HG03135 (cell line): Measurements from ENCODE around the gene KRABD2.
"Not testable (repeated sequence)": the region's sequence is repeated elsewhere in the genome, so short reads cannot be mapped to it uniquely, and the experiment has no call there.

Experiments
- ATAC-seq: cut with Tn5 transposase; IDR thresholded peaks from one replicate; pipeline ENCODE4 v1.9.1; 2021; ENCODE audit warnings: mild to moderate bottlenecking, moderate library complexity; ENCODE audit not compliant: unreplicated experiment

KRABD2 gene

DNA sequence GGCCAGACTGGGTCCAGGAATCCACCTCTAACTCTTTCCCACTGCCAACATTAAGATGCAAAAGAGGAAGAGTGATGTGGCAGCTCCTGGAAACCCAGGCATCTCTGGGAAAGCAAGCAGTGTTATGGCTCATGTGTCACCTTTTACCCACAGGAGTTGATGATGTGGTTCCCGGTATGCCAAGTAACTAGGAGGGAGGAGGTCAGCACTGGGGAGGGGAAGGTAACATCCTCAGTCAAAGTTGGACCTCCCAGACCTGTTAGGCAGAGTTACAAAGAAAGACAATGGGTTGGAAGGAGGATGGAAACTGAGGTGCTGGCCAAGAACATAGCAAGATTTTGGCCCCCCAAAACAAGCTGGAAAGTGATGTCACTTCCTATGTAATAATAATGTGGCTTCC is 11.4 kb downstream of the KRABD2 start:
- no peak for ATAC-seq

DNA sequence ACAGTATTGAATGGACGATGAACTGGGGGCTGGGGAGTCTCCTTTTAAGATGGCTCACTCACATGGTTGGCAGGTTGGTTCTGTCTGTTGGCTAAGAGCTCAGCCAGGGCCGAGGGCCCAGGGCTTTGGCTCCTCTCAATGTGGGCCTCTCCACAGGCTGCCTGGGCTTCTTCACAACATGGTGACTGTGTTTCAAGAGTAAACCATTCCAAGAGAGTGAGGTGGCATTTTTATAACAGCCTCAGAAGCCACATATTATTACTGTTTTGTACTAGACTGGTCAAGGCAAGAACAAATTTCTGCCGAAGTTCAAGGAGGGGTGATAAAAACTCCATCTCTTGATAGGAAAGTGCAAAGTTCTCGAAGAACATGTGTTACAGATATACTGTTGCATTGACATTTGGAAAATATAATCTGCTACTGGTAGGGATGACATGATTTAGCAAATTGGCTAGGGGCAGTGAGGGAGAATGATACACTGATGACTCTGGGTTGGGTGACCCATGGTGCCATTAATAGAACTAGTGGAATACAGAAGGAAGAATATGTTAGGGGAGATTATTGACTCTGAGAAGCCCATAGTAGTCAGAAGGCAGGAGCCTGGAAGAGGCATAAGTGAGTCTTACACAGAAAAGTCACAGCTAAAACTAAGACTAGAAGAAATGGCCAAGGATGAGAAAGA is 13.7 kb downstream of the KRABD2 start:
- no peak for ATAC-seq

DNA sequence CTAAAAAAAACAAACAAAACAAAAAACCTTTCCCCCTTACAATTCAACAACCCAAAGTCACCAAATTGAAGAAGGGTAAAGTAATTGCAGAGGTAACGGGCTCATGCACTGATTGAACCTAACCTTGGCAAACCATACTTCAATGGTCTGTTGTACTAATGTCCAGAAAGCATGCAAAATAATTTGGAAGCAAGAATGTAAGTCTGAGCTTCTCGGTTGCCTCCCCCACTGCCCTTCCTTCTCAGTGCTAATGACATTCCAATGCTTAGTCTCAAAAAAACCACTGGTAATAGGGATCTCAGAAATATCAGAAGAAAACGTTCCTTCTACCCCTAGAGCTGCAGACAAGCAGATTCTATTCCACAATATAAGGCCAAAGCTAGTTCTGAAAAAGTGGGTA is 15.8 kb downstream of the KRABD2 start:
- no peak for ATAC-seq

DNA sequence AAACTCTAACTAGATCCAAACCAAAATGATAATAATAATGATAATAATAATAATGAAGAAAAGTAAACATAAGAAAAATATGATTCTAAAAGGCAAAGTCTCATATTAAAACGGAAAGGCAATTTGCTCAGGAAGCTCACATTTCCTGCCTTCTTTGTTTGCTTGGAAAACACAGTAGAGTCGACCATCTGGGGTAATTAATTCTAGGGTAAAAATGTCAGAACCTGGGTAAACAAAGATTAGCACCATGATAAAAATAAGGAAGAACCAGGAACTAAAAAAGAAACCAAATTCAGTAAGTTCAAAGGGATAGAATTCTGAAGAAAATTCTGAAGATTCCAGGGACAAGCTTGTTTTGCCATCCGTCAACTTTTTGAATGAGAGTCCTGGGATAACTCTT is 16.2 kb downstream of the KRABD2 start:
- no peak for ATAC-seq

DNA sequence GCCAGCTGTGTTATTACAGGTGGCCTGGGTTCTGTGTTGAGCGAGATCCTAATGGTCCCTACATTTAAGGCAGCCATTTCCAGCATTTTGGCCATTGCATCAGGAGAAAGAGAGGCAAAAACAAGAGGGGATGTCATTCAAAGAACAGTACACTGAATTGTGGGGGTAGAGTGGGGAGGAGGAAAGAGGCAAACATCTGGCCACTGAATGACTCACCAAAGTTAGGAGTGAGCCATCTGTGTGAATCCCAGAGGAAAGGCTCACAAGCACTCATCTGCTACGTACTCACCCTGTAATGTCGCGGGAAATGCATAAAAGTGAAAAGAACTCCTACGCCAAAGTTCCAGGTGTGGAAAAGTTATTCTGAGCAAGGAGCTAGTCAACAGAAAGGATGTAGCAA is 16.7 kb downstream of the KRABD2 start:
- ATAC-seq, result no peak

DNA sequence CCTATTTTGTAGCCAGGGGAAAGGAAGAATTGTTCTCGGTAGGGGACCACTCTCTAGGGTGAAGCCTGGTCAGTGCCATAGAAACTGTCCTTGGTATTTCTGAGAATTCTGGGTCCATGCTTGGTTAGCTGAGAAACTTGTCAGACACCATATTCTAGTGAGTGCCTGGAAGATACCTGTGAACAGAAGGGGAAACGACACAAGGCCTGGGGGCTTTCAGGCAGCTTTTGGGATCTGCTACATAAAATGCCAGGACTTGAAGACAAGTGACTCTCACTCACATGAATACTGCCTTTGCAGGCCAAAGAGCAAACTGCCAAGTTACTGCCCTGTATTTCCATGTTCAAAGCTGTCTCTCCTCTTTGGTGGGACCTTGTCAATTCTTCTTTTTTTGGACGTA is 18.6 kb downstream of the KRABD2 start:
- ATAC-seq, result no peak

DNA sequence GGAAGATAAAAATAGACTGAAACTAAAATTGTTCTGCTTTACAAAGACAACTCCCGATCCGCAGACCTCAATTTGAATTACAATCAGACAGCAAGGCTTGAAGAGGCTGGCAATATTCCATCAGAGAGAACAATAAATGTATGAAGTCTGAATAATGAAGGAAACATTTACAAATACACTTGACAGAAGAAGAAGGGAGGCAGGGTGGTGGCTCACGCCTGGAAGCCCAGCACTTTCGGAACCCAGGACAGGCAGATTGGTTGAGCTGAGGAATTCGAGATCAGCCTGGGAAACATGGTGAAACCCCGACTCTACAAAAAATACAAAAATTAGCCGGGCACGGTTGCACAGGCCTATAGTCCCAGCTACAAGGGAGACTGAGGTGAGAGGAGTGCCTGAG is 22.3 kb downstream of the KRABD2 start:
- ATAC-seq, result no peak

DNA sequence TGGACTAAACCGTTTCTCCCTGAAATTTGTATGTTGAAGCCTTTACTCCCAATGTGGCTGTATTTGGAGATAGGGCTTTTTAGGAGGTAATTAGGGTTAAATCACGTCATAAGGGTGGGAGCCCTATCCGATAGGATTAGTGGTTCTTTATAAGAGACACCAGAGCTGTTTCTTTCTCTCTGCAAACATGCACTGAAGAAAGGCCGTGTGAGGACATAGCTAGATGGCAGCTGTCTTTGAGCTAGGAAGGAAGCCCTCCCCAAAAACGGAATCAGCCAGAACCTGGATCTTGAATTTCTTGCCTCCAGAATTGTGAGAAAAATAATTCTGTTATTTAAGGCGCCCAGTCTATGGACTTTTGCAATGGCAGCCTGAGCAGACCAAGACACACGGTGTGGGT is 22.8 kb downstream of the KRABD2 start:
- no peak for ATAC-seq

DNA sequence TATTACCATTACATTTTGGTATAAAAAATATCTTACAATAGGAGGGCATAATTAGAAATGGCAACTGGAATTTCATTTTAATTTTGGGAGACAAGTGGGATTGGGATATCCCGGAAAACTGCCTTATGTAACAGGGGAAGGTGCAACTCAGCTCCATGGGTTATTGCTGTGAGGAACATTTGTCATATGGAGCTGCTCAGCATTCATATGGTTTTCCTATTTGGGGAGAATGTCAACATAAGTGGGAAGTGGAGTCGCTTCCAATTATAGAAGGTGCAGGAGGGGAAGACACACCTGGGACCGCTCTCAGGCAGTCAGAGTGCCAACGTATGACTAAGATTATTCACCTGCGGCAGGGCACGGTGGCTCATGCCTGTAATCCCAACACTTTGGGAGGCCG is 26.2 kb downstream of the KRABD2 start:
- ATAC-seq, result no peak

DNA sequence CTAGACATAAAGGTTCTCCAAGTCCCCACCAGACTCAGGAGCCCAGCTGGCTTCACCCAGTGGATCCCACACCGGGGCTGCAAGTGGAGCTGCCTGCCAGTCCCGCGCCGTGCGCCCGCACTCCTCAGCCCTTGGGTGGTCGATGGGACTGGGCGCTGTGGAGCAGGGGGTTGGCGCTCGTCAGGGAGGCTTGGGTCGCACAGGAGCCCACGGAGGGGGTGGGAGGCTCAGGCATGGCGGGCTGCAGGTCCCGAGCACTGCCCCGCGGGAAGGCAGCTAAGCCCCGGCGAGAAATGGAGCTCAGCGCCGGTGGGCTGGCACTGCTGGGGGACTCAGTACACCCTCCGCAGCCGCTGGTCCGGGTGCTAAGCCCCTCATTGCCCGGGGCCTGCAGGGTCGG is 29.5 kb downstream of the KRABD2 start:
- ATAC-seq, result not testable (repeated sequence)

DNA sequence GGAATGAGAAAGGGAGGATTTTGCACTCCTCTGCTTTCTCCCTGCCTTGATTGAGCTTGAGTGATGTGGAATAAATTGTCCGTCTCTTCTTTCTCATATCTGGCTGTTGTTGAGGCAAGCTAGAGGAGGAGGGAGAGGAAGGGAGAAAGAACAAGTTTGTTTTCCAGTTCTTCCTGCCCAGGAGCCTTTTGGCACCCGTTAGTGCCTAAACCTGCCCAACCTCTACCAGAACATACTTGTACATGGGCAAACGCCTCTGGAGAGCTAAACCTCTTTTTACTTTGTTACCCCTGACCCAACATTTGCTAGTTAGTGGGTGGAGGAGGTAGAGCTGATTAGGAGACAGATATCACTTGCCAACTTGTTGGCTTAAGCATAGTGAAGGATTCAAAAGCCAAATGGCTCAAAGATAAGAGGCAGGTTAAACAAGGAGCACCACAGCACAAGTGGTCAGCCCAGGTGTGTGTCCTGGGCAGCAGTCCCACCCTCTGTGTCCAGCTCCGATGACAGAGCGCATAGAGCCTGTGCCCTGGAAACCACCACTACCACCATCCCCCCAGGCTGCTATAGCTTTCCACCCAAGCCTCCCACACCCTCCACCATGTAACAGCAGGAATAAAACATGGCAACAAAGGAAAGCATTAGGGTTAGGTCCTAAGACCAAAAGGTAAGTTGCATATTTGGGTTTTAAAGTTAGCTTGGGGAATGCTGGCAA is 30.4 kb downstream of the KRABD2 start:
- no peak for ATAC-seq

DNA sequence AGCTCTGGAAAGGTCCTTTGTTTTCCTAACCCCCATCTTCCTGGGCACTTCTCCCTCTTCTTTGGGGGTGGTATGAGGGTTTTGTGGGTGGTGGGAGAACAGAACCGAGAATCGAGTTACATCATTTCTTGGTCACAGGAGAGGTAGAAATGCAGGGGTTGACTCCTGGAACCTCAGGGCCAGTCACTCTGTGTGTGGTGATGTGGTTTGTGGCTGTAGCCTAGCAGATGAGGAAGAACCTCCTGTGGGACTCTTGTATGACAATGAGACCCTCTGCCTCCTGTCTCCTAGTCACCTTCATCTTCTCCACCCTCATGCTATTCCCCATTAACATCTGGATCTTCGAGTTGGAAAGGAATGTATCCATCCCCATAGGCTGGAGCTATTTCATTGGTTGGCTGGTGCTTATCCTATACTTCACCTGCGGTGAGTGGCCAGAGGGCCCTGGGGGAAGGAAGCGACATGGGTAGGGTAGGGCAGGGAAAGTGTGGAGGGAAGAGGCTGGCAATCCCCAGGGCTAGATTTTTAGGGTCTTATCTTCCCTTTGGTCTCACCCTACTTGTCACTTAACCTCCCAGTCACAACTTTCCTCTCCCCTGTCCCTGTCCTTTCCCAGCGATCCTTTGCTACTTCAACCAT is 31.3 kb downstream of the KRABD2 start:
- ATAC-seq, result no peak

DNA sequence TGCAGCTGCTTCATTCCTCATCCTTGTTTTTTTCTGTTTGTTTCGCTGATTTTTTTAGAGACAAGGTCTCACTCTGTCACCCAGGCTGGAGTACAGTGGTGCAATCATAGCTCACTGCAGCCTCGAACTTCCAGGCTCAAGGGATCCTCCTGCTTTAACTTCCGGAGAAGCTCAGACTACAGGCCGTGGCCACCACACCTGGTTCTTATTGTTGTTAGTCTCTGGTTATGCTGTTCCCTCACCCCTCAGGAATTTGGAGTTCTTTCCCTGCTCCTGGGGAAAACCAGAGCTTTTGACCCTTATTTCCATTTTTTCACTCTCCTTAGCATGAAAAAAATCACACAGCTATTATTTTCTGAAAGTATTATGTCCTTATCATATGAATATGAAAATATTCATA is 35.0 kb downstream of the KRABD2 start:
- no peak for ATAC-seq

DNA sequence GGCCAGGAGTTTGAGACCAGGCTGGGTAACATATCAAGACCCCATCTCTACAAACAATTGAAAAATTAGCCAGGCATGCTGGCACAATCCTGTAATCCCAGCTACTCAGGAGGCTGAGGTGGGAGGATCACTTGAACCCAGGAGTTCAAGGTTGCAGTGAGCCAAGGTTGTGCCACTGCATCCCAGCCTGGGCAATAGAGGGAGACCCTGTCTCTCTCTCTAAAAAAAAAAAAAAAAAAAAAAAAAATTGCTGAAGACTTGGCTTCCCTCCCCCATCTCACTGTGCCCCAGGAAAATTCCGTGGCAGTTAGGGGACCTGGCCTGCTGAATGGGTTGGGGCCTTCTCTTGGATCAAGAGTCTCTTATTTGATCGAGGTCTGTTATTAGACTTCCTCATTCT is 37.0 kb downstream of the KRABD2 start, which contains the start of gene ODF4:
ODF4 (plus strand) TSS at position 301 of the 400 bp plus-strand sequence. CDS start 212 bp downstream, outside the sequence.
- no peak for ATAC-seq

DNA sequence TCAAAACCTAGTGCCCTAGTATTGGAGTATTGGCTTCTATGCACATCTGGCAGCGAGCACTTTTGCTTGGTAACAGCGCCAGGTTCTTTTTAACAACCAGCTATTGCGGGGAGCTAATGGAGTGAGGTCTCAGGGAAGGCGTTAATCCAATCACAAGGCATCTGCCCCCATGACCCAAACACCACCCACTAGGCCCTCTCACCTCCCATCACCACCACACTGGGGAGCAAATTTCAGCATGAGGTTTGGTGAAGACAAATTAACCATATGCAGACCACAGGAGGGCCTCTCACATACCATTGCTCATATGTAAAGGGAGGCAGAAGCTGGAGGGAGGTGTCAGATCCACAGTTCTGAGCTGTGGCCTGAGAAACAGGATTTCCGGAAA is 37.8 kb downstream of the KRABD2 start:
- no peak for ATAC-seq

DNA sequence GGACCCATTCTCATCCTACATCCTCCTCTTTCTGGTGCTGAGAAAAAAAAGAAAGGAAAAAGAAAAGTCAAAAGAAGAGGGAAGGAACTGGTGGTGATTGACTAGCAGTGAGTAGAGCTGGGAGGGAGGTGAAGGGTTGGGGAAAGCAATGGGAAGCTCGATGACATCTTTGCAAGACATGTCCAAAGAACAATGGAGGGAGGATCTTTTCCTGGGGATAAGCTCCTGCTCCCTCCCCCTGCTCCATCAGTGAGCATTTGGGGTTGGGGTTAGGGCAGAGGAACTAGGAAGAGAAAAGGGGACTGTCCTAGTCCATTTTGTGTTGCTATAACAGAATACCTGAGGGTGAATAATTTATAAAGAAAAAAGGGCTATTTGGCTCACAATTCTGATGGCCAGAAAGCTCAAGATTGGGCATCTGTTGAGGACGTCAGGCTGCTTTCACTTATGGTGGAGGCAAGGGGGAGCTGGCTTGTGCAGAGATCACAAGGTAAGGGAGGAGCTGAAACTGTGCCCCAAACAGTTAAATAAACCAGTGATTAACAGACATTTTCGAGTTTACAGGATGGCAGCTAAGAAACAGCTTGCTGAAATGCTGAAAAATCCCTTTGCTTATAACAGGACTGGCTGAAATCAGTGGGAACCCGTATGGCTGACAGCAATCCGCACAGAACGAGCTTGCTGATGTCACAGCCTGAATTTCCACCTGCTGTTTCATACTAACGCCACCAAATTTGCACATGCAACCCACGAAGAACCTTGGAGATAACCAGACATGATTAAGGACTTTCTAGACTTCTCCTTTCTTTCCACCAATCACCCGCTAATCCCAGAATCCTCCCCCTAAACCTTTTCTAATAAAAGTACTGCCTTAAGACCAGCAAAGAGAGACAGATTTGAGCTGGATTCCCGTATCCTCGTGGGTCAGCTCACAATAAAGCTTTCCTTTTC is 38.4 kb downstream of the KRABD2 start:
- ATAC-seq, result no peak

DNA sequence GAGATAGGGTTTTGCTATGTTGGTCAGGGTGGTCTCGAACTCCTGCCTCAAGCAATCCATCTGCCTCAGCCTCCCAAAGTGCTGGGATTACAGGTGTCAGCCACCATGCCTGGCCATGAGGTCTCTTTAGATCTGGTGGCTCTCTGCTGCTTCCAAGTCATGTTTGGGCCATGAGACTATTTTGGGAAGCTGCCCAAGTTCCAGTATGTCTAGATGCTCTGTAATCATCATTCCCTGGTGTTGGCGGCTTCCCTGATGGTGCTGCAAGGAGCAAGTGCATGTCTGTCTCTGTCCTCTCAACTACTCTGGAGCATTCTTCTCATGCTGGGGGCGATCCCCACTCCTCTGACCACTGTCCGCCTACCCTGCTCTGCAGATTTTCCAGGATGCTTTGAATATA is 43.2 kb downstream of the KRABD2 start:
- ATAC-seq, result no peak

DNA sequence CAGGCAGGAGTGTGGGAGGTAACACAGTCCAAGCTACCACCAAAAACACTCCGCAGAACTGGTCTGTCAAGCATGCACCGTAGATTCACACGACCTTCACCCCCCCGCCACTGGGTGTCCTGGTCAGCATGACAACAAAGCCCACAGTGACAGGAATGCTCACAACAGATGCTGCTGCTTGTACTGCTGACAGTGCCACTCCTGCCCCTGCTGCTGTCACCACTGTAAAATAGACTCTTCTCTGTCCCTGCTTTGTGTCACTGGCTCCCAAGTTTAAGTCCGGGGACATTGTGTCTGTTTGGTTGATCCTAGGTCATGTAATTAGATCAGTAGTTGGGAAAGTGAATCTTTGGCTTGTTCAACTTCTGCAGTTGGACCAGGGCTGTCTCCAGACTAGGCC is 43.8 kb downstream of the KRABD2 start:
- ATAC-seq, result no peak

DNA sequence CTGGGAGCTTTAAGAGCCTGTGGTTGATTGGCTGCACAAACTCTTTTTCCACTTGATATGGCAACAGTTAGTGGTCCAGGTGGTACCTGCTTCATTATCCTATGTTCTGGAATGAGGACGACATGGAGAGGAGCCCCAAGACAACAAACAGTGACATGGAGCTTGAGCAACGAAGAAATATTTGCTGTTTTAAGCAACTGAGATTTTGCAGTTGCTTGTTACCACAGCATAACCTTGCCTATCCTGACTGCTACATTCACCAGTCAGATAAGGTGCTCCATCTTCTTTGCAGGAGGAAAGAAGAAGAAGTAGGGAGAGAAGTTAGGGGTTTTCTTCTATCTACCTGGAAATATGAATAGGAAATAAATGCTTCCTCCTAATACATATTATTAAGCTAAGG is 44.4 kb downstream of the KRABD2 start:
- ATAC-seq, result no peak

DNA sequence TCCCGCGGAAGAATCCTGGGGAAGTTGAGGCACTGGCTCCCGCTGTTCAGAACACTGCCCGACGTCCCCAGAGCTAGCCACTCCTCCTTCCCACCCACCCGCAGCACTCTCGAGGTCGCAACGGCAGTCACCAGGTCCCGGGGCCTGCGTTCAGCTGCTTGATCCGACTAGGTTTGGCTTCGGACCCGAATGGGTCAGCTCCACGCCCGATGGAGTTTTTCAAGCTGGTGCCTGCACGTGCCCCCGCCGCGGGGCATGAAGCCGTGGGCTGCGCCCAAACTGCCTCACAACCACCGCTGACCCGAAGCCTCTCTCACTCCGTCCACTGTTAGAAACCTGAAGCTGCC is 49.2 kb downstream of the KRABD2 start:
- no peak for ATAC-seq
